ENCODE data around the gene AJUBA. TPM values are rescaled to one million over a fixed set of nuclear protein-coding genes. Genes with fewer than 3 reads are reported as not detected.
"Not testable (repeated sequence)": the region's sequence is repeated elsewhere in the genome, so short reads cannot be mapped to it uniquely, and the experiment has no call there.

Gene AJUBA
- polyA plus RNA-seq (ENCODE audit: insufficient read length in 4 of 4), result 100 to 1,000 TPM in 2 of 4 donors, 10 to 100 TPM in 2; 75.1 to 106 (median 89.7) TPM

GRCh38 chr14:22982477-22983245 lies at the start of gene AJUBA:
Gene AJUBA, minus strand, starts transcription at chr14:22982551. Its CDS starts 285 bp downstream, at chr14:22982266.
- DNase-seq (ENCODE audit: low read depth in 4 of 4, low spot score in 2 of 4), result peak in 2 of 4 donors; percentile 91 to 95

- no peak for DNase-seq (ENCODE audit: low read depth in 4 of 4, low spot score in 2 of 4)
These were observed 48.6 kb upstream of the AJUBA start for GRCh38 chr14:23030936-23031335.

- DNase-seq (ENCODE audit: low read depth in 4 of 4, low spot score in 2 of 4), result no peak
These were observed 46.4 kb upstream of the AJUBA start for GRCh38 chr14:23028799-23029198.

GRCh38 chr14:23025151-23025814 lies 42.9 kb upstream of the AJUBA start:
- no peak for DNase-seq (ENCODE audit: low read depth in 4 of 4, low spot score in 2 of 4)

GRCh38 chr14:23024612-23025075 lies 42.3 kb upstream of the AJUBA start:
- DNase-seq (ENCODE audit: low read depth in 4 of 4, low spot score in 2 of 4), result no peak

- DNase-seq (ENCODE audit: low read depth in 4 of 4, low spot score in 2 of 4), result no peak
These were observed 41.4 kb upstream of the AJUBA start for GRCh38 chr14:23023795-23024152.

GRCh38 chr14:23023022-23023794 lies 40.9 kb upstream of the AJUBA start:
- DNase-seq (ENCODE audit: low read depth in 4 of 4, low spot score in 2 of 4), result no peak

GRCh38 chr14:23021889-23022442 lies 39.6 kb upstream of the AJUBA start:
- DNase-seq (ENCODE audit: low read depth in 4 of 4, low spot score in 2 of 4), result no peak

- DNase-seq (ENCODE audit: low read depth in 4 of 4, low spot score in 2 of 4), result no peak
These were observed 39.1 kb upstream of the AJUBA start for GRCh38 chr14:23021434-23021833.

GRCh38 chr14:23020143-23021128 lies 38.1 kb upstream of the AJUBA start:
- no peak for DNase-seq (ENCODE audit: low read depth in 4 of 4, low spot score in 2 of 4)

GRCh38 chr14:23018107-23018506 lies 35.8 kb upstream of the AJUBA start:
- DNase-seq (ENCODE audit: low read depth in 4 of 4, low spot score in 2 of 4), result no peak

GRCh38 chr14:23017091-23017490 lies 34.7 kb upstream of the AJUBA start:
- no peak for DNase-seq (ENCODE audit: low read depth in 4 of 4, low spot score in 2 of 4)

- no peak for DNase-seq (ENCODE audit: low read depth in 4 of 4, low spot score in 2 of 4)
These were observed 33.3 kb upstream of the AJUBA start for GRCh38 chr14:23015618-23016017.

- not testable (repeated sequence) for DNase-seq (ENCODE audit: low read depth in 4 of 4, low spot score in 2 of 4)
These were observed 31.4 kb upstream of the AJUBA start for GRCh38 chr14:23013749-23014054.

GRCh38 chr14:23013054-23013748 lies 30.9 kb upstream of the AJUBA start:
- DNase-seq (ENCODE audit: low read depth in 4 of 4, low spot score in 2 of 4), result no peak

- DNase-seq (ENCODE audit: low read depth in 4 of 4, low spot score in 2 of 4), result no peak
These were observed 27.8 kb upstream of the AJUBA start, which contains the start of gene C14orf93 for GRCh38 chr14:23009939-23010726. Gene C14orf93, minus strand, starts transcription at chr14:23010143. Its CDS starts 11,120 bp downstream, at chr14:22999023.

- DNase-seq (ENCODE audit: low read depth in 4 of 4, low spot score in 2 of 4), result no peak
These were observed 27.2 kb upstream of the AJUBA start for GRCh38 chr14:23009483-23009938.

GRCh38 chr14:23008831-23009230 lies 26.5 kb upstream of the AJUBA start:
- DNase-seq (ENCODE audit: low read depth in 4 of 4, low spot score in 2 of 4), result no peak

Measured in left renal cortex interstitium (tissue), 4 donors.